Loucy (cell line): Measurements from ENCODE around the gene VWA3A.

Experiments
- CTCF ChIP-seq: fragments of 200-600 bp; sonication (generic); conservative IDR thresholded peaks from 2 replicates; pipeline ENCODE4 v1.5.1; 2014; ENCODE audit warnings: mild to moderate bottlenecking, antibody characterized with exemption, low read length
- EZH2phosphoT487 ChIP-seq: fragments of 200-600 bp; IDR thresholded peaks from 2 replicates; pipeline ENCODE4 v1.6.1; 2018; ENCODE audit warnings: antibody characterized with exemption, mild to moderate bottlenecking, moderate library complexity, borderline replicate concordance

- TF ChIP-seq CTCF (no peak), EZH2phosphoT487 (no peak)
Measured at GRCh38 chr16:22132801-22133200, 40.5 kb downstream of the VWA3A start.
